ENCODE data around the gene AXDND1. TPM values are rescaled to one million over a fixed set of nuclear protein-coding genes. Genes with fewer than 3 reads are reported as not detected.
"Not testable (repeated sequence)": the region's sequence is repeated elsewhere in the genome, so short reads cannot be mapped to it uniquely, and the experiment has no call there.

Gene AXDND1
- total RNA-seq, 2 donors from 2014 or later, result not detected

DNA sequence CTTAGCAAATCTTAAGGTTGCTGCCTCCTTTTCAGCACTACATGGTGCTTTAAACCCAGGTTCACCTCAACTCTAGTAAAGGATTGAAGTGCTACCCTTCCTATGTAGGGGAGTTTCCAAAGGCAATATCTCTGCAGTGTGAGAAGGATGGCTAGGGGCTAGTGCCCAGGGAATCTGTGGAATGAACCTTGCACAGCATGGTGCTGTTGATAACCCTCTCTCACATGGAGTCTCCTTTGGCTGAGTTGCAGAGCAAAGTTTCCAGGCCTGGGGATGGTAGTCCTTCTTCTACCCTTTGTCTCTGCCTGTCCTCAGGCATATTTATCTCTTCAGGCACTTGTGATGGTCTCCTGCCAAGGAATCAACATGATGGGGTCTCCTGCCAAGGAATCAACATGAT, 59.4 kb downstream of the AXDND1 start:
- H3K36me3 ChIP-seq, result no peaks in the 10 kb centered on the region
- no peaks in the 10 kb centered on the region for H3K4me1 ChIP-seq (ENCODE audit: control insufficient read depth in 1 of 2, low read depth in 2 of 2)
- H3K27ac ChIP-seq, result no peak overlapping the region
- ATAC-seq (ENCODE audit: insufficient number of reproducible peaks, low FRiP score, low read depth), result no peak
- peaks cover 16% of the 10 kb centered on the region for H3K9me3 ChIP-seq
- H3K27me3 ChIP-seq (replicated peaks; ENCODE audit: insufficient read depth), result no peaks in the 10 kb centered on the region
- TF ChIP-seq, protein P1, sequence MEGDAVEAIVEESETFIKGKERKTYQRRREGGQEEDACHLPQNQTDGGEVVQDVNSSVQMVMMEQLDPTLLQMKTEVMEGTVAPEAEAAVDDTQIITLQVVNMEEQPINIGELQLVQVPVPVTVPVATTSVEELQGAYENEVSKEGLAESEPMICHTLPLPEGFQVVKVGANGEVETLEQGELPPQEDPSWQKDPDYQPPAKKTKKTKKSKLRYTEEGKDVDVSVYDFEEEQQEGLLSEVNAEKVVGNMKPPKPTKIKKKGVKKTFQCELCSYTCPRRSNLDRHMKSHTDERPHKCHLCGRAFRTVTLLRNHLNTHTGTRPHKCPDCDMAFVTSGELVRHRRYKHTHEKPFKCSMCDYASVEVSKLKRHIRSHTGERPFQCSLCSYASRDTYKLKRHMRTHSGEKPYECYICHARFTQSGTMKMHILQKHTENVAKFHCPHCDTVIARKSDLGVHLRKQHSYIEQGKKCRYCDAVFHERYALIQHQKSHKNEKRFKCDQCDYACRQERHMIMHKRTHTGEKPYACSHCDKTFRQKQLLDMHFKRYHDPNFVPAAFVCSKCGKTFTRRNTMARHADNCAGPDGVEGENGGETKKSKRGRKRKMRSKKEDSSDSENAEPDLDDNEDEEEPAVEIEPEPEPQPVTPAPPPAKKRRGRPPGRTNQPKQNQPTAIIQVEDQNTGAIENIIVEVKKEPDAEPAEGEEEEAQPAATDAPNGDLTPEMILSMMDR (IDR thresholded peaks at IDR 0.05), result no peak
- H3K4me3 ChIP-seq, result no peak overlapping the region
- no peak for DNase-seq (ENCODE audit: low spot score)

DNA sequence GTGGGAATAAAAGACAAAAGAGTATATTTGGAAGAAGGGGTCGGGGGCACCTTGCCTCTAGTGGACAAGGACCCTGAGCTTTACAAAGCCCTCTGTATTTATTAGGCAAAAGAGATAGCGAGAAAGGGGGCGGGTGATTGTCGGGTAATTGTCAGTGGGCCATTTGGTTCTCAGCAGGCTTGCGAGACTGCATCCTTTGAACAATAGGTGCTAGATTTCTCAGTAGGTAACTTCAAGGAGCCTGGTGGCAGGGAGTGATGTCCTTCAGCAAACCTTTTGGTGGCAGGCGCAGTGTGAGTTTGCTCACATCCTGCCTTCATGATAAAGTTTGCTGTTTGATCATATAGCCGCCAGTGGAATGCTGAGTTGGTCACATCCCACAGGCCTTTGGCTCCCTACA, 71.4 kb downstream of the AXDND1 start:
- no peak for ATAC-seq (ENCODE audit: insufficient number of reproducible peaks, low FRiP score, low read depth)
- Histone ChIP-seq H3K4me1 (ENCODE audit: control insufficient read depth in 1 of 2, low read depth in 2 of 2) (no peaks in the 10 kb centered on the region), H3K4me3 (no peak overlapping the region), H3K27ac (no peak overlapping the region), H3K9me3 (no peaks in the 10 kb centered on the region), H3K27me3 (replicated peaks; ENCODE audit: insufficient read depth) (no peaks in the 10 kb centered on the region), H3K36me3 (no peaks in the 10 kb centered on the region)
- DNase-seq (ENCODE audit: low spot score), result no peak
- TF ChIP-seq, protein P1 (IDR thresholded peaks at IDR 0.05), result no peak

DNA sequence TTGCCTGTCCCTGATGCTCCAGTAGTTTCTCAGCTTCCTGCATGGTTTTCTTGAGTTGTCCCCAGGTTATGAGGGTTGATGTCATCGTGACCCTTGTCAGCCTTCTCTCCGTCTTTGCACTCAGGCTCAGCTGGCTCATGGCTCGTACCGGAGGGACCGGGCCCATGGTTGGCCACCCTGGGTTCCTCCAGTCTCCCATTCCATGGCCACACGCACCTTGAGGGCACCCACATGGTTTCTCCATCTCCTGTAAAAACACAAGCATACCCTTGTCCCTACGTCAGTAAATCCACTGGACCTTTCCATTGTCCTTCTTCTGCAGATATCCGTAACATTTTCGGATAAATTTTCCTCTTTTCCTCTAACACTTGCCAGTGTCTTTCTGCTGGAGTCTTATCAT, 73.9 kb downstream of the AXDND1 start:
- DNase-seq (ENCODE audit: low spot score); H3K4me1 ChIP-seq (ENCODE audit: control insufficient read depth in 1 of 2, low read depth in 2 of 2); H3K36me3 ChIP-seq; H3K9me3 ChIP-seq; H3K27me3 ChIP-seq (replicated peaks; ENCODE audit: insufficient read depth); H3K27ac ChIP-seq; ATAC-seq (ENCODE audit: insufficient number of reproducible peaks, low FRiP score, low read depth); H3K4me3 ChIP-seq: not testable (repeated sequence)

DNA sequence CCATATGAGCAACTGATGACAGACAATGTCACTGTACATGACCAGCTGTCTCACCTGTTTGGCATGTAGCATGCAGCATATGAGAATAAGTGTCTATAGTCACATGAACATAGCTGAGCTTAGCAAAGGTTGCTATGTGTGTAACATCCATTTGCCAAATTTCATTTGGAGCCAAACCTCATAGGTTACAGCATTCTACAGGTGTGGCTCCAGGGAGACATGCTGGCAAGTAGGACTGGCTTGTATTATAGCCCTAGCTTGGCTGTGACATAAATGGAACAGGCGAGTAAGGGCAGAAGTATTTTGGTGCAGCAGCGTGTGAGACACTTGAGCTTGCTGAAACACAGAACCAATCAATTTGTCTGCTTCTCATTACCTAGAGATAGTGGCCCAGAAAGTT, 74.5 kb downstream of the AXDND1 start:
- not testable (repeated sequence) for H3K36me3 ChIP-seq; ATAC-seq (ENCODE audit: insufficient number of reproducible peaks, low FRiP score, low read depth)

DNA sequence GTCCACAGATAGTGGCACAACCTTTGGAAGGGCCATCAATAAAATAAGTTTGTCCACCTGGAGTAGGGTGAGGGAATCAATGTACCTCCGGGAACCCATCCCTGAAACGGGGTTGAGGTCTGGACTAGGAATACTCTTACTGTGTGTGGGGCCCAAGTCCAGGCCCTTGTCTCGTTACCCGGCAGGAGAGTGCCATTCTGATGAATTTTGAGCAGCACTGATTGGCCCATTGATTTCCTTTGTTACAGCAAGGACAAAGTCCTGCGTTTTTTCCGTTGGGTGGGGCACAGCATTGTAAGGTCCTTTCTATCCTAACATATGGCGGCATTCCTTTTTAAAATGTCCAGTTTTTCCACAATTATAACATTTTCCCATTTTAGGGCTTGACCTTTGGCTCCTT, 75.2 kb downstream of the AXDND1 start:
- DNase-seq (ENCODE audit: low spot score), result no peak
- Histone ChIP-seq H3K4me1 (ENCODE audit: control insufficient read depth in 1 of 2, low read depth in 2 of 2) (no peaks in the 10 kb centered on the region), H3K27me3 (replicated peaks; ENCODE audit: insufficient read depth) (no peaks in the 10 kb centered on the region), H3K27ac (no peak overlapping the region), H3K9me3 (no peaks in the 10 kb centered on the region), H3K36me3 (no peaks in the 10 kb centered on the region), H3K4me3 (no peak overlapping the region)
- ATAC-seq (ENCODE audit: insufficient number of reproducible peaks, low FRiP score, low read depth), result no peak
- TF ChIP-seq, protein P1 (IDR thresholded peaks at IDR 0.05), result no peak

More for the DNA sequence above, 74.5 kb downstream of the AXDND1 start:
- not testable (repeated sequence) for H3K27me3 ChIP-seq (replicated peaks; ENCODE audit: insufficient read depth); H3K4me3 ChIP-seq; H3K4me1 ChIP-seq (ENCODE audit: control insufficient read depth in 1 of 2, low read depth in 2 of 2); H3K9me3 ChIP-seq; H3K27ac ChIP-seq; DNase-seq (ENCODE audit: low spot score)

DNA sequence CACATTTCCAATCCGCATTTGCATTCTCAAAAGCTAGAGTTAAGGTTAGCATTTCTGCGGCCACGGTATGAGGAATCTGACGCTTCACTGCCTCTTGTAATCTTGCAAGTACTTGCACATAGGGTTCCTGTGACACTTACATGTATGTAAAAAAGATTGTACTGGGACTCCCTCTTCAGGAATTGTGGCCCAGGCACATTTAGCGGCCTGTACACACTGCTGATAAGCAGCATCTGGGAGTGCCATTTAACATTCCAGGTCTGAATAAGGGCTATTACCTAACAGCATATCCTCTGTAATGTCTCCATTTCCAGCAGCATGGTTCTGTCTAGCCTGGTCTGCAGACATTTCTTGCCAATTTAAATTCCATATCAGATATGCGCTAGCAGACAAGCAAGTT, 75.7 kb downstream of the AXDND1 start:
- DNase-seq (ENCODE audit: low spot score) (no peak), ATAC-seq (ENCODE audit: insufficient number of reproducible peaks, low FRiP score, low read depth) (no peak)
- Histone ChIP-seq H3K27me3 (replicated peaks; ENCODE audit: insufficient read depth) (no peaks in the 10 kb centered on the region), H3K4me1 (ENCODE audit: control insufficient read depth in 1 of 2, low read depth in 2 of 2) (no peaks in the 10 kb centered on the region), H3K4me3 (no peak overlapping the region), H3K9me3 (no peaks in the 10 kb centered on the region), H3K27ac (no peak overlapping the region), H3K36me3 (no peaks in the 10 kb centered on the region)
- TF ChIP-seq, protein P1 (IDR thresholded peaks at IDR 0.05), result no peak

DNA sequence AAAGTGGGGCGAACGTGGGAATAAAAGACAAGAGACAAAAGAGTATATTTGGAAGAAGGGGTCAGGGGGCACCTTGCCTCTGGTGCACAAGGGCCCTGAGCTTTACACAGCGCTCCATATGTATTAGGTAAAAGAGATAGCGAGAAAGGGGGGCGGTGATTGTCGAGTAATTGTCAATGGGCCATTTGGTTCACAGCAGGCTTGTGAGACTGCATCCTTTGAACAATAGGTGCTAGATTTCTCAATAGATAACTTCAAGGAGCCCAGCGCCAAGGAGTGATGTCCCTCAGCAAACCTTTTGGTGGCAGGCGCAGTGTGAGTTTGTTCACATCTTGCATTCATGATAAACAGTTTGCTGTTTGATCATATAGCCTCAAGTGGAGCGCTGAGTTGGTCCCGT, 77.1 kb downstream of the AXDND1 start:
- not testable (repeated sequence) for ATAC-seq (ENCODE audit: insufficient number of reproducible peaks, low FRiP score, low read depth); H3K36me3 ChIP-seq; H3K4me3 ChIP-seq; H3K9me3 ChIP-seq; H3K27me3 ChIP-seq (replicated peaks; ENCODE audit: insufficient read depth); DNase-seq (ENCODE audit: low spot score); H3K4me1 ChIP-seq (ENCODE audit: control insufficient read depth in 1 of 2, low read depth in 2 of 2); H3K27ac ChIP-seq
